Retinal pigment epithelial cell (primary cell): ENCODE measurements around the gene NSUN4.
"Not testable (repeated sequence)": the region's sequence is repeated elsewhere in the genome, so short reads cannot be mapped to it uniquely, and the experiment has no call there.

Source experiments
- DNase-seq: peaks from one replicate; pipeline ENCODE4 v3.0.0-alpha.2; 2010; ENCODE audit warnings: low read depth
- H3K4me3 ChIP-seq: 2 replicates; pipeline ENCODE4 v1.5.1; 2011; ENCODE audit warnings: mild to moderate bottlenecking, low read length, control low read depth, moderate library complexity
- CTCF ChIP-seq: conservative IDR thresholded peaks from 2 replicates; pipeline ENCODE4 v1.5.1; 2011; ENCODE audit warnings: low read depth, low read length, control low read depth, inconsistent platforms

Gene NSUN4

GRCh38 chr1:46333300-46334029 lies 7.1 kb upstream of the NSUN4 start:
- H3K4me3 ChIP-seq, result no peak overlapping the region
- TF ChIP-seq CTCF, result peak; percentile 52
- no peak for DNase-seq

- no peak overlapping the region for H3K4me3 ChIP-seq
- no peak for DNase-seq
- TF ChIP-seq CTCF, result no peak
Measured at GRCh38 chr1:46334030-46334384, 6.6 kb upstream of the NSUN4 start.

GRCh38 chr1:46335081-46335480 lies 5.5 kb upstream of the NSUN4 start:
- no peak overlapping the region for H3K4me3 ChIP-seq
- no peak for TF ChIP-seq CTCF
- no peak for DNase-seq

- not testable (repeated sequence) for H3K4me3 ChIP-seq, DNase-seq
Measured at GRCh38 chr1:46337409-46337808, 3.2 kb upstream of the NSUN4 start.

GRCh38 chr1:46341222-46342083 lies 846 bp downstream of the NSUN4 start:
- DNase-seq, result no peak
- no peak for TF ChIP-seq CTCF
- H3K4me3 ChIP-seq, result peak overlapping the region; percentile 91

GRCh38 chr1:46342084-46342656 lies 1.6 kb downstream of the NSUN4 start:
- peak; percentile 52 for TF ChIP-seq CTCF
- peak overlapping the region; percentile 91 for H3K4me3 ChIP-seq
- DNase-seq, result no peak

GRCh38 chr1:46342677-46343350 lies 2.2 kb downstream of the NSUN4 start:
- no peak for TF ChIP-seq CTCF
- H3K4me3 ChIP-seq, result no peak overlapping the region
- no peak for DNase-seq
